CD4-positive, alpha-beta T cell treated with Interleukin-6 at 100 ng/mL for 8 hours (primary cell): Measurements from ENCODE around the gene ODAD2.

ENCODE experiments used
- DNase-seq: peaks from one replicate; pipeline ENCODE4 v3.0.0-alpha.2; 2020; ENCODE audit warnings: mixed read lengths, low spot score

The ODAD2 gene

GRCh38 chr10:27844223-27844622, 154.7 kb downstream of the ODAD2 start:
- no peak for DNase-seq

GRCh38 chr10:27838901-27839300, 160.0 kb downstream of the ODAD2 start:
- DNase-seq, result no peak

GRCh38 chr10:27838361-27838760, 160.5 kb downstream of the ODAD2 start:
- DNase-seq, result no peak

GRCh38 chr10:27834476-27834875, 164.4 kb downstream of the ODAD2 start:
- DNase-seq, result no peak

- no peak for DNase-seq
Observed at GRCh38 chr10:27833792-27834191, 165.1 kb downstream of the ODAD2 start.

- no peak for DNase-seq
Observed at GRCh38 chr10:27832826-27833225, 166.1 kb downstream of the ODAD2 start.

GRCh38 chr10:27826369-27826768, 172.5 kb downstream of the ODAD2 start:
- DNase-seq, result no peak

- no peak for DNase-seq
Observed at GRCh38 chr10:27822301-27822700, 176.6 kb downstream of the ODAD2 start.

- DNase-seq, result no peak
Observed at GRCh38 chr10:27820637-27821036, 178.2 kb downstream of the ODAD2 start.

- no peak for DNase-seq
Observed at GRCh38 chr10:27819781-27820531, 178.9 kb downstream of the ODAD2 start.

- no peak for DNase-seq
Observed at GRCh38 chr10:27816320-27816719, 182.6 kb downstream of the ODAD2 start.

GRCh38 chr10:27815846-27816245, 183.0 kb downstream of the ODAD2 start:
- DNase-seq, result no peak

GRCh38 chr10:27815261-27815660, 183.6 kb downstream of the ODAD2 start:
- no peak for DNase-seq

- no peak for DNase-seq
Observed at GRCh38 chr10:27805180-27805579, 193.7 kb downstream of the ODAD2 start.

GRCh38 chr10:27804136-27804535, 194.7 kb downstream of the ODAD2 start:
- DNase-seq, result no peak

GRCh38 chr10:27801171-27801785, 197.6 kb downstream of the ODAD2 start:
- no peak for DNase-seq

GRCh38 chr10:27799046-27799445, 199.8 kb downstream of the ODAD2 start:
- no peak for DNase-seq

GRCh38 chr10:27794157-27794556, 204.7 kb downstream of the ODAD2 start:
- no peak for DNase-seq

- DNase-seq, result no peak
Observed at GRCh38 chr10:27792216-27792615, 206.7 kb downstream of the ODAD2 start.

GRCh38 chr10:27784272-27784671, 214.6 kb downstream of the ODAD2 start:
- DNase-seq, result no peak

GRCh38 chr10:27783660-27784059, 215.2 kb downstream of the ODAD2 start:
- peak; percentile 4 for DNase-seq

GRCh38 chr10:27779462-27780015, 219.3 kb downstream of the ODAD2 start:
- no peak for DNase-seq

GRCh38 chr10:27774831-27775230, 224.0 kb downstream of the ODAD2 start:
- no peak for DNase-seq

- DNase-seq, result no peak
Observed at GRCh38 chr10:27771231-27771630, 227.6 kb downstream of the ODAD2 start.
